22Rv1 (cell line): ENCODE results near the gene NSUN2.
"Not testable (repeated sequence)": the region's sequence is repeated elsewhere in the genome, so short reads cannot be mapped to it uniquely, and the experiment has no call there.

ENCODE experiments used
- H3K27ac ChIP-seq: fragments of 450-650 bp; 2 replicates; pipeline ENCODE4 v1.5.1; 2017
- CTCF ChIP-seq: fragments of 450-650 bp; IDR thresholded peaks from 2 replicates; pipeline ENCODE4 v1.5.1; 2017; ENCODE audit warnings: mild to moderate bottlenecking
- ZFX ChIP-seq: fragments of 450-650 bp; IDR thresholded peaks from 2 replicates; pipeline ENCODE4 v1.6.1; 2017; ENCODE audit warnings: antibody characterized with exemption, borderline replicate concordance

Gene NSUN2

GRCh38 chr5:6576861-6577501, 55.9 kb downstream of the NSUN2 start:
- no peak overlapping the region for H3K27ac ChIP-seq
- TF ChIP-seq CTCF (peak; percentile 77), ZFX (no peak)

- TF ChIP-seq CTCF: no peak
- no peak for TF ChIP-seq ZFX
- no peak overlapping the region for H3K27ac ChIP-seq
These were observed 58.2 kb downstream of the NSUN2 start for GRCh38 chr5:6574537-6575245.

- no peak for TF ChIP-seq CTCF
- TF ChIP-seq ZFX: no peak
- H3K27ac ChIP-seq: no peak overlapping the region
These were observed 58.7 kb downstream of the NSUN2 start for GRCh38 chr5:6574111-6574510.

GRCh38 chr5:6573651-6574101, 59.2 kb downstream of the NSUN2 start:
- H3K27ac ChIP-seq: no peak overlapping the region
- no peak for TF ChIP-seq CTCF
- no peak for TF ChIP-seq ZFX

GRCh38 chr5:6572825-6573380, 59.9 kb downstream of the NSUN2 start:
- no peak for TF ChIP-seq CTCF
- TF ChIP-seq ZFX: no peak
- H3K27ac ChIP-seq: no peak overlapping the region

GRCh38 chr5:6572086-6572824, 60.6 kb downstream of the NSUN2 start:
- TF ChIP-seq ZFX (no peak), CTCF (no peak)
- H3K27ac ChIP-seq: no peak overlapping the region

GRCh38 chr5:6571607-6572006, 61.2 kb downstream of the NSUN2 start:
- not testable (repeated sequence) for H3K27ac ChIP-seq
